ENCODE measurements around the gene FZR1.

- TF ChIP-seq EZH2 (IDR thresholded peaks at IDR 0.05; ENCODE audit: borderline replicate concordance, low read depth, low read length, poor library complexity, severe bottlenecking) (no peak), CTCF (conservative IDR thresholded peaks at IDR 0.05; ENCODE audit: low read depth, low read length) (no peak)
Measured at GRCh38 chr19:3464587-3465235, 41.4 kb upstream of the FZR1 start.

All from A673 (cell line).